Skin of body (tissue), 2 donors: Measurements from ENCODE around the gene PRAMEF27. TPM values are rescaled to one million over a fixed set of nuclear protein-coding genes. Genes with fewer than 3 reads are reported as not detected.
"Not testable (repeated sequence)": the region's sequence is repeated elsewhere in the genome, so short reads cannot be mapped to it uniquely, and the experiment has no call there.

Experiments used
- DNase-seq: peaks from one replicate; lab custom pipeline; 2025; lab: John Stamatoyannopoulos, UW
- total RNA-seq: library from RNA; depleted of rRNA; stranded (reverse); fragments of >200 nt; gene quantifications from one replicate; pipeline ENCODE4 v1.2.3, GENCODE V29; 2014

The PRAMEF27 gene
- total RNA-seq: not detected

DNA sequence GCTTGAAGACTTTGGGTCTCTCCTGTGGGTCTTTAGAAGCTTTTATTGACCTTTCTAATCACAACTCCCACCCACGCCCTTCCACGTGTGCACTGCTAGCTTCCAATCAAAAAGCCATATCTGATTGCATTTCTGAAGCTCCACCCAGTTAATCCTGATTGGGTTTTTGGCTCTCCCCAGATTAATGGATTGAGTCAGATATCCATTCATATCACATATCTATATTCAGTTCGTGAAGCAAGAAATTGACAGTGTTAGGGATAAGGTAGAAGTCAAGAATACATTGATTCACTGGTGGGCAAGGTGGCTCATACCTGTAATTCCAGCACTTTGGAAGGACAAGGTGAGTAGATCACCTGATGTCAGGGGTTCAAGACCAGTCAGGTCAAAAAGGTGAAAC is at the start of gene PRAMEF27:
Gene PRAMEF27 (minus strand): TSS at position 101 of the 400 bp plus-strand sequence. CDS start 2,916 bp downstream, outside the sequence.
- not testable (repeated sequence) for DNase-seq

DNA sequence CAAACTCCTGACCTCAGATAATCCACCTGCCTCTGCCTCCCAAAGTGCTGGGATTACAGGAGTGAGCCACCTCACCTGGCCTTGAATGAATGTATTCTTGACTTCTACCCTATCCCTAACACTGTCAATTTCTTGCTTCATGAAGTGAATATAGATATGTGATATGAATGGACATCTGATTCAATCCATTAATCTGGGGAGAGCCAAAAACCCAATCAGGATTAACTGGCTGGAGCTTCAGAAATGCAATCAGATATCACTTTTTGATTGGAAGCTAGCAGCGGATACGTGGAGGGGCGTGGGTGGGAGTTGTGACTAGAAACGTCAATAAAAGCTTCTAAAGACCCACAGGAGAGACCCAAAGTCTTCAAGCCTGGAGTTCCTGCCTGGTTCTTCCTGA is 14.1 kb upstream of the PRAMEF27 start, which contains the start of gene PRAMEF25:
Gene PRAMEF25 (plus strand): TSS at position 301 of the 400 bp plus-strand sequence. CDS start 2,920 bp downstream, outside the sequence.
- not testable (repeated sequence) for DNase-seq

DNA sequence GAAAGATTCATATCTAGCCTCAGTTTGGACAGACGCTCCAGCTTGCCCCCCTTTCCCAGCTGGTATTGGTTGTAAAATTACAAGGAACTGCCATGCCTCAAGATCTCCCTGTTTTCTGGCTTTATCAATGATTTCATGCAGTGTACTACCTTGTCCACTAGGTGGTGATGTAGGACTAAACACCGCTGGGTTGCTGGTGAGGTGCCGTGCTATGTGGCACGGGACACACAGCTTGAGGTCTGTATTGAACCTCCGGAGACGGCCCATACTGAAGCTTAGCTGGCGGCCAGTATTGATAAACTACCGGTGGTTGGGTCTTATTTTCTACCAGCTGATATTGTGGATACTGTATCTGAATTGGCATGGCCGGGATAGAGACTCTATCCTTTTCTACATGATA is 36.5 kb downstream of the PRAMEF27 start:
- not testable (repeated sequence) for DNase-seq

DNA sequence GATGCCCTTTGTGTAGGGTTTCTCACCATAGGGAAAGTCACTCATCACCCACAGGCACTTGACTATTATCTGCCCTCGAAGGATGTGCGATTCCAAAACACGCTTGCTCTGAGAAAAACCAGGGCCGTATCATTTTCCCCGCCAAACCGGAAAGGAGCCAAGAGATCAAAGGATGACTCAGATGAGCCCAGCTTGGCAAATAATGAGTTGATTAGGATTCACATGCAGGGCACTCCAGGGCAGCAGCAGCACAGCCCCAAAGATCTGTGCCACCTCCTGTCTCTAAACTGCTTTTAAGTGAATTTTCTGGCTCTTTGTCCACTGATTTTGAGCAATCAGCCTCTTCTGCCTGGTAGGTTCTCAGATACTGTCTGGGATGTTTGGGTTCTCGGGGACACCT is 44.4 kb downstream of the PRAMEF27 start:
- not testable (repeated sequence) for DNase-seq

DNA sequence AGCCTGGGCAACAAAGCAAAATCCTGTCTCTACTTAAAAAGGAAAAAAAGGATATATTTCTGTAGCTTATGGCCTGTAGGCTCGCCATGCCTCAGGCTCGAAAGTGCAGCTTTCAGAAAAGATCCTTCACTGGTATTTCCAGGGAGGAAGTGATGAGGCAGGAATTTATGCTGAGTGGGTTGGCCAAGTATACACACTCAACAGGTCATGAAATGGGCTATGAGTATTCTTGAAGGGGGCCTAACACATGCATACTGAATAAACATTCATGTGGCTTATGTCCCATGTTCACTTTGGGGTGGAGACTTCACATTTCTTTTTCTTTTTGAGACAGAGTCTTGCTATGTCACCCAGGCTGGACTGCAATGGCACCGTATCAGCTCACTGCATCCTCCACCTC is 47.0 kb downstream of the PRAMEF27 start:
- not testable (repeated sequence) for DNase-seq

DNA sequence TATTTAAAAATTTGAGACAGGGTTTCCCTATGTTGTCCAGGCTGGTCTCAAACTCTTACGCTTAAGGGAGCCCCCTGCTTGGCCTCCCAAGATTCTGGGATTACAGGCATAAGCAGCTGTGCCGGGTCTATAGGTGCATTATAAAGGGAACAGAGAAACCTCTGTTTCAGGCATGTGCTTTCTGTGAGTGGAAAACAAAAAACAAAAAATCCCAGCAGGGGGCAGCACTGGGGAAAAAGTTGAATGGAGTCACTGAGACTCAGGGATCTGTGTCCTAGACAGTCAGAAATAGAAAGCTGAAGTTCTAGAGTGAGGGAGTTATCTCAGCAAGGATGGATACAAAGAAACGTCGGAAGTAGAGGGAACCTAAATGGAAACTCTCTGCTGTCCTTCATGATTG is 50.6 kb downstream of the PRAMEF27 start:
- not testable (repeated sequence) for DNase-seq

Other genes starting within 250 kb of the PRAMEF27 start
- gene PRAMEF11, start 225.2 kb downstream of the PRAMEF27 start, total RNA-seq: not detected
- gene HNRNPCL1, start 207.9 kb downstream of the PRAMEF27 start, total RNA-seq: not detected
- not detected for gene PRAMEF2, start 199.5 kb downstream of the PRAMEF27 start, total RNA-seq
- gene PRAMEF4, start 170.4 kb downstream of the PRAMEF27 start, total RNA-seq: not detected
- not detected for gene PRAMEF10, start 158.3 kb downstream of the PRAMEF27 start, total RNA-seq
- gene PRAMEF7, start 140.0 kb downstream of the PRAMEF27 start, total RNA-seq: not detected
- not detected for gene PRAMEF6, start 109.0 kb downstream of the PRAMEF27 start, total RNA-seq
- not detected for gene HNRNPCL3, start 4.2 kb upstream of the PRAMEF27 start, total RNA-seq
- not detected for gene PRAMEF25, start 14.2 kb upstream of the PRAMEF27 start, total RNA-seq
- not detected for gene HNRNPCL2, start 60.3 kb upstream of the PRAMEF27 start, total RNA-seq
- not detected for gene PRAMEF26, start 99.4 kb upstream of the PRAMEF27 start, total RNA-seq
- not detected for gene HNRNPCL4, start 109.1 kb upstream of the PRAMEF27 start, total RNA-seq
- gene PRAMEF9, start 115.3 kb upstream of the PRAMEF27 start, total RNA-seq: not detected
- gene PRAMEF13, start 144.8 kb upstream of the PRAMEF27 start, total RNA-seq: not detected
- not detected for gene PRAMEF18, start 169.6 kb upstream of the PRAMEF27 start, total RNA-seq
- not detected for gene PRAMEF5, start 197.6 kb upstream of the PRAMEF27 start, total RNA-seq
- not detected for gene PRAMEF8, start 228.6 kb upstream of the PRAMEF27 start, total RNA-seq
- not detected for gene PRAMEF33, start 247.0 kb upstream of the PRAMEF27 start, total RNA-seq